Measurements from ENCODE around the gene GYPC. TPM values are rescaled to one million over a fixed set of nuclear protein-coding genes. Genes with fewer than 3 reads are reported as not detected.

GYPC gene
- total RNA-seq, 1 donor from 2014 or later, result 113 TPM

DNA sequence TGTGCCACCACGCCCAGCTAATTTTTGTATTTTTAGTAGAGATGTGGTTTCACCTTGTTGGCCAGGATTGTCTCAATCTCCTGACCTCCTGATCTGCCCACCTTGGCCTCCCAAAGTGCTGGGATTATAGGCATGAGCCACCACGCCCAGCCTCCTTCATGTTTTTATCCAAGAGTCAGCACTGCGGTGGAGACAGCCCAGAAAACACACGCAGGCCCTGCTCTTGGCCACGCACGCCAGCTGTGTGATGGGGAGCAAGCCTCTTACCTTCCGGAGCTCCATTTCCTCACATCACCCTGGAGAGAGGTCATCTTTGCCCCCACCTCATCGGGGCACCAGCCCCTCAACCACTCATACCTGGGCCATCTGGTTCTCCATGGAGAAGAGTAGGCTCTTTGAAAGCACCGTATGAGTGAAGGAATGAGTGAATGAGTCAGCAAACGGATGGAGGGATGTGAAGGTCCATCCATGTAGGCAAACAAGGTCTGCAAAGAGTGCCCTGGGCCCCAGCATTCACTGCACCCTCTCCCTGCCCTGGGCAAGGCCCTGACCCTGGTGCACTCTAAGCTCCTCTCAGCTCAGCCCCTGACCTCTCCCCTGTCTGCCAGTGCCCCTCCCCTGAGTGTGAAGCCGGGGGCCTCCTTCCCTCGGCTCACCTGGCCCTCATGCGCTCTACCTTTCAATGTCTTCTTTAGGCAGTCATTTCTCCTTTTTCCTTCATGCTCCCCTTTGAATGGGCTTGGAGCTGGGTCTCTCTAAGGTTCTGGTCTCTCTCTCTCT, 7.4 kb downstream of the GYPC start:
- intact Hi-C loops (cut with DNase I), result no loop called here
- DNase-seq (ENCODE audit: low spot score), result no peak

DNA sequence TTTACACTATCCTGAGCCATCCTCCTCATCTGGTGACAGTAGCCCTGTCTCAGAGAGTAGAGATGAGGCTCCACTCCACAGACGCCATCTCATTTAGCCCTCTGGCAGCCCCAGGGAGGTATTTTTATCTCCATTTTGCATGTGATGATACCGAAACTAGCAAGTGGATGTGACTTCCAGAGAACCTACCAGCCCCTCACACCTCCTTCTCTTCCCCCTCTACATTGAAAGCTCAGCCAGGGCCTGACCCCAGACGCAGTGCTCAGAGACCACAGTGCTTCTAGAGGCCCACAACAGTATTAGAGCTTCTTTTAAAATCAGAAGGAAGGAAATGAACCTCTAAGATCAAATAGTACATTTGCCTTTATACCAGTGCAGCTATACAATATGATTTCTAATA, 8.3 kb downstream of the GYPC start:
- intact Hi-C loops (cut with DNase I), result no loop called here
- DNase-seq (ENCODE audit: low spot score), result no peak

DNA sequence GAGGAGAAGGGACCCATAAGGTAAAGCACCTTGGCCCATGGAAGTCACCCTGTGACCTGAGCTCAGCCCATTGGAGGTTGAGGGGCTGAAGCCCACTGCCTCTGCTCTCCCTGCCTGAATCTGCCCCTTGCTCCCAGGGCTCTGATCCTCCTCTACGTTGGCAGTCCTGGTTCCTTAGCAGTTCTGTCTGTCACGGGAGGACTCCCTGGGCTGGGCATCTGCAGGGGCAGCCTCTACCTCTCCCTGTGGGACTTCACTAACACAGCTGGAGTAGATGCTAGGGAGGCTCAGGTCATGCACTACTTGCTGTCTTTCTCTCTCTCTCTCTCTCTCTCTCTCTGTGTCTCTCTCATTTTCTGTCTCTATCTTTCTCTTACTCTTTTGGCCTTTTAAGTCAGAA, 8.7 kb downstream of the GYPC start:
- intact Hi-C loops (cut with DNase I), result no loop called here

DNA sequence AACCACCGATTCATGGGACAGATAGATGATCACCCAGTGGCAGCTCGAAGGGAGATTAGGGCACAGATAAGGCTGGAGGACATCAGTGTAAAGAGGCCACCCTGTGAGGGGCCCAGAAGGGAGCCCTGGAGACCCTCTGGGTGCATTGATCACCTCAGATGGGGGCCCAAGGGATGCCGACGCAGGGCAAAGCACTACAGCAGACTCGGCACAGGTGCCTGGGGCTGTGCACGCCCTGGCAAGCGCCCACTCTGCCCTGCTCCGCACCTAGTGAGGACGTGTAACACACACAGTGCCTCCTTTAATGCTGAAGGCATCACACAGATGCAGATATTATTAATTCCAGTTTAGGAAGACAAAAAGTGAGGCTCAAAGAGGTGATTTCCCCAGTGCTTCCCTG, 9.5 kb downstream of the GYPC start:
- no peak for DNase-seq (ENCODE audit: low spot score)
- intact Hi-C loops (cut with DNase I), result no loop called here

More for the DNA sequence above, 8.7 kb downstream of the GYPC start:
- DNase-seq (ENCODE audit: low spot score), result no peak

DNA sequence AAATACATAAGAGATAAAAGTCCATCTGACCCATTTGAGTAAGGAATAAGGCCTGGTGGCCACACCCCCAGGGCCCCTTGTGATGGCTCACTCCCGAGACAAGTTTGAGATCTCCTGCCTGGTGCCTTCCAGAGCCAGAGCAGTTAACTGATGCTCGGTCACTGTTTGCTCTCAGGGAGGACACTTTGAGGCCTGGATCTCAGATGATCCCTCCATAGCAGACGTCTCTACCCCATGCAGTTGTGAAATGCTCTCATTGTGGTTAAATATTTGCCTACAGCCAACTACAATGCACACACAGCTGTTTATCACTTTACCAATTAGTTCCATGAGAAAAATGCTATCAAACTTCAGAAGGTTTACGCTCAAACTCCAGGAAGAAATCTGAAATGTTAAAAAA, 12.3 kb downstream of the GYPC start:
- intact Hi-C loops (cut with DNase I), result no loop called here
- no peak for DNase-seq (ENCODE audit: low spot score)

DNA sequence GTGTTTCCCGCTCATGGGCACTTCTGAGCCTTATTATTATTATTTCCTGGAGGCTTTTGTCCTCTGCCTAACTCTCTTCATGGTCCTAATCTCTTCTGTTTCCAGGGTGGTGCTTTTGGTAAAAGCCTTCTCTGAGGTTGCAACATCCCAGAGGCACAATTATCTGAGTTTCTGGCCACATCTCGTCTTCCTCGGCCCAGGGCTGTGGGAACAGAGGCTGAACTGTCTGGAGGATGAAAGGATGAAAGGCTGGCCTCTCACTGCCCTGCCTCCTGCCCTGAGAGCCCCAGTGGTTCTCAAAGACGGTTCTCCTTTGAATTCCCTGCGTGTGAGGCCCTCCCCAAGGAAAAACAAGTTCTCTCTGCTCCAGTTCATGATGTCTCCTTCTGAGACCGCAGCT, 13.8 kb downstream of the GYPC start:
- no peak for DNase-seq (ENCODE audit: low spot score)

DNA sequence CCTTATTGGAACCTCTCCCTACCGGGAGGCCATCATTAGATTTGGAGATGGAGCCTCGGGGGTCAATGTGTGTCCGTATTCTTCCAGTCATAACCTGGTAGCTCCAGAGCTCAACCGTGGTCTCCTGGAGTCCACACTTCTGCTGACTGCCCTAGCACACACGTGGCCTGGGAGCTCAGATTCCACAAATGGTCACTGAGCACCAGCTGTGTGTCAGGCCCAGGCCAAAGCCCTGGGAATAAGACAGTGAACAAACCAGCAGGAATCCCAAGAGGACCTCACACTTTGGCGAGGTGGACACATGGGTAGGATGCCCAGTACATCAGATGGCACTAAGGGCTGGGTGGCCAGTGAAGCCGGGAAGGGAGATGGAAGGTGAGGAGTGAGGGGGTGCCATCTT, 15.5 kb downstream of the GYPC start:
- DNase-seq (ENCODE audit: low spot score), result no peak
- intact Hi-C loops (cut with DNase I), result no loop called here

More for the DNA sequence above, 13.8 kb downstream of the GYPC start:
- intact Hi-C loops (cut with DNase I), result no loop called here

DNA sequence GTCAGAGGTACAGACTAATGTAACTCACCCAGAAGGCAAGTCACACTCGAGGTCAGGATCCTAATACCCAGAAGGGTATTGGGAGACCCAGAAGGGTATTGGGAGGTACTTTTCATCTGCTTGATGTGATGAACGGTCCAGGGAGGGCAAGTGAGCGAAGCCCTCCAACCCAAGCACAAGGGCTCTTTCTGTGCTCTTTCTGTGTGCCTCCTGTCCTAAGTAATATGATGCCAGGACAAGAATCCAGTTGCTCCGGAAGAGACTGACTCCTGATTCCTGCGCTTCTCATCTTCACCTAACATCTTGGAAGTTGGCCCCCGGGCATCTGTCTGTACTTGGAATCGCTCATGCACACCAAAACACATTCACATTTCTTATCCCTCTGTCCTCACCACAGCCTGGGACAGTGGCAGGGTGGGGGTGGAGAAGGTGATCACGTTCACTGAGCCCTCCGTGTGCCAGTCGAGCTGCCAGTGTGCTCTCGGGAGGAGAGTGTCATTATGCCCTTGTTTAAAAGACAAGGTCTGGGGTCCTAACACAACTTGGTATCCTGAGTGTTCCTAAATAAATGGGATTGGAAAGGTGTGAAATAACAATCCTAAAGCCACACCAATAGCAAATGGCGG, 17.1 kb downstream of the GYPC start:
- intact Hi-C loops (cut with DNase I), result no loop called here
- DNase-seq (ENCODE audit: low spot score), result no peak

DNA sequence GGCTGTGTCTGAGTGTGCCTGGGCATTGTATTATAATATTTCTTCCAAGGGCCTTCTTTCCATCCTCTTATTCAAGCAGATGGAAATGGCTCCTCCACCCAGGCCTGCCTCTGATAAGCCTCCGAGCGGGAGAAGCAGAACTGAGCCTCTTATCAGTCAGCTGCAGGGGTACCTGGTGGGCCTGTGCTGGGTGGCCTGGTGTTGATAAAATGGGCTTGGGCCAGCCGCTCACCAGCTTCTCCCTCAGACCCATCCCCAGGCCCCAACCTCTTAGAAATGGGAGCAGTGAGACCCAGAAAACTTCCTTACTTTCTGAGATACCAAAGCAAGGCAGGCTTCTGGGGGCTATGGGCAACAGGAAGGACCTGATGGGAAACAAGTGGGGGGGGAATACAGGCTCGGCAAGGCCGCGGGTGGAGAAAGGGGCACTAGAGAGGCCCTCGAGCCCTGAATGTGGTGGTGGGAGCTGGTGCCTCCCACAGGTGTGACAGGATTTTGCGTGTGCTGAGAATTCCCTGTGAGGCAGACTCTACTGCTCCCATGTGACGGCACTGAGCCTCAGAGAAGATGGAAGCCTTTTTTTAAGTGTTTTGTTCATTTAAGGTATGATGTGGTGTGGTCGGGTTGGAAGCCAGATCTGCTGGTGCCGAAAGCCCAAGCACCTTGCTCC, 18.3 kb downstream of the GYPC start:
- intact Hi-C loops (cut with DNase I), result no loop called here

DNA sequence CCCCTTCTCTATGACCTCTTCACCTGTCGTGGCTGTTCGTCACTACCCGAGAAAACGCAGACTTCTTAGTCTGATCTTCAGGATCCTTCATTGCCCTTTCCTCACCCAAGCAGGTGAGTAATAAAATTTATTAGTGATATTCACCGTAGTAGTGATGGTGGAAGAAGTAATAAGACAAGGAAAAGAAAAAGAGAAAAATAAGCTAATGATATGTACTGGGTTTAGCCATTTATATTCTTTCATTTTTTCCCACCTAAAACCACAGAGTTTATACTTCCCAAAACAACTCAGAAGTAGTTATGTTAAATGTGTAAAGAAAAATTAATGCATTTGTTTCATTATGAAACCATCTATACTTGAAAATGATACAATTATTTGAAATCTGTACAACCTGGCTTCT, 19.7 kb downstream of the GYPC start:
- intact Hi-C loops (cut with DNase I), result no loop called here
- DNase-seq (ENCODE audit: low spot score), result no peak

More for the DNA sequence above, 18.3 kb downstream of the GYPC start:
- no peak for DNase-seq (ENCODE audit: low spot score)

DNA sequence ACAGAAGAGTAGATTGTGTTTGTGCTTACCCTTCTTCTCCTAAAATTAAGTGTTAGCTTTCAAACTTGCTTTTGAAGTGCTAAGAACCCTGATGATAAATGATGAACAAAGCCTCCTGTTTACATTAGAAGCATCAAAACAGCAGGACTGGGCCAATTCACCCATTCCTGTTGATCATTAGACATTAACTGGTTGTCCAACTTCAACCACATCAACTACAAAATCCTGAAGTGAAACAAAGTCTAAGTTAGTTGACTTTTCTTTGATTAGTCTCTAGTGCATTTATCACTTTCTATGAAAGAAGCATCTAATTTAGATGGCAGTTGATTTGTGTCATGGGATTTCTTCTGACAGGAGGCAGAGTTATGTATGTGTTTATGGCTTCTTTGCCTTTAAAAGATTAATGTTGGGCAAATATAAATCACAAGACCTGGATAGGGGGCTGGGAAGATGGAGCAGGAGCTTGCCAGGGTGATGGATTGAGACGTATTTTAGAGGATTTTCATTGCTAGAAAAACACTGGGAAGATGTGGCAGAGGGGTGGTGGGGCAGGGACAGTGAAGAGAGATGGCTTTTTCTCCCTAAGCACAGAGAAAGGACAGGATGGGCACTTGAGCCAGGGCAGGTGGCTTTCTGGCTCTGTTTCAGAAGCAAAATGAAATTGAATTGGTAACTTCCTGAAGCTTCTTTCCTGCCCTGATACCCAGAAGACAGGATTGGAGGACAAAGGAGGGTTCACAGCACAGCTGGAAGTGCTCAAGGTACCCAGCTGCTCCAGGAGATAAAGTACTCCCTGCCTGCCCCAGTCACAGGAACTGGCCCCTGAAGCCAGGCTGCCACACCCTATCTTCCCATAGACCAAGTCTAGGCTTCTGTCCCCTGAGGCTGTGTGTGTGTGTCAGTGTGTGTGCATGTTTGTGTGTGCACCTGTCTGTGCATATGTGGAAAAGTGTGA, 20.5 kb downstream of the GYPC start:
- no peak for DNase-seq (ENCODE audit: low spot score)

DNA sequence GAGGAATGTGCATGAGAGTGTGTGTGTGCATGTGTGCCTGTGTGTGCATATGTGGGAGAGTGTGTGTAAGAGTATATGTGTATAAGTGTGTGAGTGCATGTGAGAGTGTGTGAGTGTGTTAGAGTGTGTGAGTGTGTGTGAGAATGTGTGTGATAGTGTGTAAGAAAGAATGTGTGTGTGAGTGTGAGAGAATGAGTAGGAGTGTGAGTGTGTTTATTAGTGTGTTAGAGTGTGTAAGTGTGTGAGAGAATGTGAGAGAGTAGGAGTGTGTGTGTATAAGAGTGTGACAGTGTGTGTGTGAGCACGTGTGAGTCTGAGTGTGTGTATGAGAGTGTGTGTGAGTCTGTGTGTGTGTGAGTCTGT, 21.2 kb downstream of the GYPC start:
- intact Hi-C loops (cut with DNase I), result no loop called here
- DNase-seq (ENCODE audit: low spot score), result no peak

More for the DNA sequence above, 20.5 kb downstream of the GYPC start:
- intact Hi-C loops (cut with DNase I), result no loop called here

DNA sequence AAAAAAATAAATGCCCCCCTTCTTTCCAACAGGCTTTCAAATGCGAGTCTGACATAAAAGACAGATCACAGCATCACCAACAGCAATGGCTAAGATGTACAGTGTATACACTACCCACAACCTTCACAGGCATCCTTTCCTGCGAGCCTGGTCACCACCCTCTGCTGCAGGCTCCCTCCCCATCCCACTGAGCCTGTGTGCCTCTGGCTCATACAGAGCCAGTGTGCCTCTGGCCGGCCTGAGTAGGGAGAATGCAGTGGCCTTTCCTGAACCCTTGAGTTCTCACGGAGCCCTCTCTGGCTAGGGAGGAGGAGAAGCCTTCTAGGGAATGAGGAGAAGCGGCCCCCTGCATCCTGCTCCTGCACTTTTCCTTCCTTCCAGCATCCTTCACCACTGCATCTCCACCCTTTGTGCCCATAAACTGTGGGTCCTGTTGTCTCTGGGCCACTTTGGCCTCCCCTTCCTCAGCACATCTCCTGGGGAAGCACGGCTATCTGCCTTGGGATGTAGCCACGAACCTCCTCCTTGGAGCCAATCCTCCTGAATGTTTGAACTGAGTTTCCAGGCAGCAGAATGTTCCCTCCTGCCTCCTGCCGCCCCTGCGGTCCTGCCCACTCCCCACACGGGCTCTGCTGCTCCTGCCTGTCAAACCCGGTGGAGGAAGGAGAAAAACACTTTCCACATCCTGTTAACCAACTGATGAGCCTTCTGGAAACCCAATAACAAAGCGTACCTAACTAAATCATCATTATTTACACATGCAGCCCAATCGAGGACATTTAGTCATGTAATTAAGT, 22.5 kb downstream of the GYPC start:
- DNase-seq (ENCODE audit: low spot score), result no peak
- intact Hi-C loops (cut with DNase I), result no loop called here

DNA sequence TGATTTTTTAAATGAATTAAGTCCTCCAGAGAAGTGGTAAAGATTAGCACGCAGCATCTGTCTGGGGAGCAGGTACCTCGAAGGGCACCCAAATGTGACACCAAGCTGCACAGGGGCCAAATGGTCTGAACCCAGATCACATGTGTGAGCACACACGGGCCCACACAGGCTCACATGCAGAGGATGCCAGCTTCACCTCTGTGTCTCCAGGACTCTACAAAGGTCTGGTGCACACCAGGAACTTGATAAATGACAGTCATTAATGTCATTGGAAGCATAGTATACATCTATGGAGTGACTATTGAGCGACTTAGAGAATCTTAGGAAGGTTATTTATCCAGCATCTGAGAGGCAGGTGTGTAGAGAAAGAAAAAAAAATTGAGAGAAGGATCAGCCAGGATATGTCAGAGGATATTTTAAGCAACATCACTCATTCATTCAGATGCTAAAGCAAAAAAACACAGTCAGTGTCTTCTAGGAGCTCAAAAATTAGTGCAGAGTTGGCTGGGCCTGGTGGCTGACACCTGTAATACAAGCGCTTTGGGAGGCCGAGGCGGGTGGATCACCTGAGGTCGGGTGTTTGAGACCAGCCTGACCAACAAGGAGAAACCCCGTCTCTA, 23.2 kb downstream of the GYPC start:
- no peak for DNase-seq (ENCODE audit: low spot score)
- intact Hi-C loops (cut with DNase I), result no loop called here

DNA sequence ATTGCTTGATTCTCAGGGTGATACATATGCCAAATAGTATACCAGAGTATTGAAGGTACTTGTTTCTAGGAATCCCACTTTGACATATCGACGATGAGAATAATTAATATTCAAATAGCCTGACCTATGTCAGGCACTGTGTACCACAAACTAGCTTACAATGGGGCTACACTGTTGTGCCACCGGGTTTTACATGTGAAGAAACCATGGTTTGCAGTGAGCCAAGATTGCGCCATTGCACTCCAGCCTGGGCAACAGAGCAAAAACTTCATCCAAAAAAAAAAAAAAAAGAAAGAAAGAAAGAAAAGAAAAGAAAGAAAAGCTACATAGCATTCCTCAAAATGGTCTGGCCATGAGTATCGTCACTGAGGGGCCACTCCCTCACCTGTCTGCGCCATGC, 25.5 kb downstream of the GYPC start:
- DNase-seq (ENCODE audit: low spot score), result no peak
- intact Hi-C loops (cut with DNase I), result no loop called here

DNA sequence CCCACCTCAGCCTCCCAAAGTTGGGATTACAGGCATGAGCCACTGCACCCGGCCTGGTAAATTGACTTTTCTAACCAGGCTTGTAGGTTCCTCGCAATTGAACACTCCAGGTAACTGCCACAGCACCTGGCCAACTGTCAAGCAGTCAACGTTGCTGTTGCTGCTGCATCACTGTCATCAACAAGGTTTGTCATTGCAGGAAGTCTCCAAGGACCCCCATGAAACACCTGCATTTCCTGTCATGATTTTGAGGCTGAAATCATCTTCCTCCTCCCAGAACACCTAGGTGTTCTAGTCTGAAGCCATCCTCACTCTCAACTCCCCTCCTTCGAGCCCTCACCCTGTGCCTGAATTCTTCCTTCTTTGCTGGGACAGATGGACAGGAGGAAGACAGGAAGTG, 29.7 kb downstream of the GYPC start:
- no peak for DNase-seq (ENCODE audit: low spot score)
- intact Hi-C loops (cut with DNase I), result no loop called here

DNA sequence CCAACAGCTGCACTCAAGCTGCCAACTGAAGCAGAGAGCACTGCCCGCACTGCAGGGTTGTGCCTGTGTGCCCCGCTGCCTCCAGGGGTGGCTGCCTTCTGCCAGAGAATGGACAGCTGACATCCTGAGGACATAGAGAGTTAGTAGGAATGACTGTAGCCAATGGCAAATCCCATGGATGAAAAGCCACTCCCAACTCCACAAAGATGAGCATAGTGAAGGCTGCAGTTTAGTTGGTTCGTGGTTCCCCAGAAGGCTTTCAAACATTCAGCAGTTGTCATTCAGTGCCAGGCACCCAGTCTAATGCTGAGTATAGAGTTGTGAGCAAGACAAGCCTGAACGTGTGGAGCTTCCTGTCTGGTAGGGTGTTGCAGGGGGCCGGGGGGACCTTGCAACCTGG, 30.3 kb downstream of the GYPC start:
- intact Hi-C loops (cut with DNase I), result no loop called here
- DNase-seq (ENCODE audit: low spot score), result no peak

DNA sequence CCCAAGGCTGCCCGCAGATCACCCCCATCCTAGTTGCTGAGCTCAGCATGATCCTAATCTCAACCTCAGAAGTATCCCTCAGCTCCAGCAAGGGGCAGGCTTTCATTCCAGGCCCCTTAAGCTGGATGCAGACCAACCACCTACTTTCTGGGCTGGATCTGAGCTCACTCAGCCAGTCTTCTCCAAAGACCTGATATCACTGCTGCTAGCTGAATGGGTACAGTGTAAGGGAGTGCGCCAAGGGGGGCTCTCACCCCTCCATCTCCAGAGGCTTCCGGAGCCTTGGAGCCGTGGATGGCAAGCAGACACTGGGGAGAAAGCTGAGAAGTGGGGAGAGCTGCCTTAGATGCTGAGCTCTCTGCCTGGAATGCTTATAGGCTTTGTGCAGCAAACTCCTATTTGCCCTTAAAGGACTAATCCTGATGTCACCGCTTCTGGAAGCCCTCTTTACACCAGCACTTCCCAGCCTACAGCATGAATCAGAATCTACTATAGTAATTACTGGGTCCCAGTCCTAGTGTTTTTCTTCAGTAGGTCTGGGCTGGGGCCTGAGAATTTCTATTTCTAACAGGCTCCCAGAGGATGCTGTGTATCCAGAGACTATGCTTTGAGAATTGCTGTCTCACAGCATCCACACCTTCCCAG, 31.0 kb downstream of the GYPC start:
- no peak for DNase-seq (ENCODE audit: low spot score)
- intact Hi-C loops (cut with DNase I), result no loop called here
